GF-D8 (cell line): Measurements from ENCODE around the gene MEX3D.

Experiments used
- DNase-seq: peaks from one replicate; lab custom pipeline; 2025; lab: John Stamatoyannopoulos, UW

Gene MEX3D

DNA sequence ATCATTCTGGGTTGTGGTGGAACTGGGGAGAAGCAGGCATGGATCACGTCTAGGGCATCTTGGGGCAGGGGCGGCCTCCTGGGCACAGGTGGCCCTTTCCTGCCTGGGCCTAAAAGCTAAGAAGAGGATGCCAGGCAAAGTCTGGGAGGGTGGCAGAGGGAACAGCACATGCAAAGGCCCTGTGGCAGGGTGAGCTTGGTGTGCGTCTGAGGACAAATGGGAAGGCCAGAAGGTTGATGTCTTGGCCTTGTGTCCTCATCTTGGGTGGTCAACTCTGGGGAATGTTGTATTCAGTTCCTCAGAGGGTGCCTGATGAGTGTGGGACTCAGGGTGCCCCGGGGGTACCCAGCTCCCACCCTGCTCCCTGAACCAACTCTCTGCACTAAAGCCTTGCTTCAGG lies 49.7 kb downstream of the MEX3D start:
- DNase-seq: no peak

DNA sequence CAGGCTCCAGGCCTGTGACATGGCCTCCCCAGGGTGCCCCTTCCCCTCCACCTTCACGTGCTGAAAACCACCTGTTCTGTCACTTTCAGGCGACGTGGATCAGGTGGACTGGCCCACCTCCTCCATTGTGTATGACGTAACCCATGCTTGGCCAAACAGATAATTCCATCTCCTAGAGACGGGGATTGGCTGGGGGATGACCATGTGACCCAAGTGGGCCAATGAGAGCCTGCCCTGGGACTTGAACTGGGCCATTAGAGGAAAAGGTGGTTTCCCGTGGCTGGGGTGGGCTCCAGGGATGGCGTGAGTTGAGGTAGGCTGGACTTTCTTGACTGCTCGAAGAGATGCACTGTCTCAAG lies 51.8 kb downstream of the MEX3D start:
- DNase-seq: no peak

- no peak for DNase-seq
Observed at GRCh38 chr19:1514986-1515721, 53.0 kb downstream of the MEX3D start.

GRCh38 chr19:1514295-1514661 lies 53.8 kb downstream of the MEX3D start:
- no peak for DNase-seq

DNA sequence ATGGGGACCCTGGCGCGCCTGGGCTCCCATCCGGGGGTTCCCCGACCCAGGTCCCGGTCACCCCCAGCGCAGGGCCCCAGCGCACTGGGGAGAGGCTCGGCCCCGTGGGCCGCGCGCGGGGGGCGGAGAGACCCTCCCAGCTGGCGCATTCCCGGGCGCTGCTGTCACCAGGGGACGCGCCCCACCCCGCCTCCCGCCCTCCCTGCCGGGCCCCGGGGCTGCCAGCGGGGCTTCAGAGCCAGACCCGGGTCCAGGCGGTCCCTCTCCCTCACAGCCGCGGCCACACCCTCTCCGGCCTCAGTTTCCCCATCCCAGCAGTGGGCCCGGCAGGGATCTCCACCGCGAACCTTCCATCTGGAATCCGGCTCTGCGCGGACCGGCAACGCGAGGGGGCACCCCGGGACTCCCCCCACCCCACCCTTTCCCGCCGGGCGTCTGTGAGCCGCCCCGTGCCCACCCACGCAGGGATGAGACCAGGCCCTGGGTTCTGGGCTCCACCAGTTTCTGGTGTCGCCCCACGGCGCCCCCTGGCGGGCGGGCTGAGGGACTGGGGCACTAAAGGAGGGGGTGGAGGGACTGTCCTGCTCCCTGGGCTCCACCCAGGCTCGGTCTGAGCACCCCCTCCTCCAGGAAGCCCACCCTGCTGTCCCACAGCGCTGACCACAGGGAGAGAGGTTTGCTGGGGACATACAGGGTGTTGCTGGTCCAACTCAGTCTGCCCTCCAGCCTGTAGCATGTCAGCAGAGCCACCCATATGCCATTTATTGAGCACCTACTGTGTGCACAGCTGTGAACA lies 54.4 kb downstream of the MEX3D start:
- DNase-seq: no peak

- no peak for DNase-seq
Observed at GRCh38 chr19:1512671-1513498, 55.2 kb downstream of the MEX3D start, which contains the start of gene ADAMTSL5. Gene ADAMTSL5 (minus strand): TSS chr19:1513019. CDS start chr19:1510943, 2,076 bp downstream.

DNA sequence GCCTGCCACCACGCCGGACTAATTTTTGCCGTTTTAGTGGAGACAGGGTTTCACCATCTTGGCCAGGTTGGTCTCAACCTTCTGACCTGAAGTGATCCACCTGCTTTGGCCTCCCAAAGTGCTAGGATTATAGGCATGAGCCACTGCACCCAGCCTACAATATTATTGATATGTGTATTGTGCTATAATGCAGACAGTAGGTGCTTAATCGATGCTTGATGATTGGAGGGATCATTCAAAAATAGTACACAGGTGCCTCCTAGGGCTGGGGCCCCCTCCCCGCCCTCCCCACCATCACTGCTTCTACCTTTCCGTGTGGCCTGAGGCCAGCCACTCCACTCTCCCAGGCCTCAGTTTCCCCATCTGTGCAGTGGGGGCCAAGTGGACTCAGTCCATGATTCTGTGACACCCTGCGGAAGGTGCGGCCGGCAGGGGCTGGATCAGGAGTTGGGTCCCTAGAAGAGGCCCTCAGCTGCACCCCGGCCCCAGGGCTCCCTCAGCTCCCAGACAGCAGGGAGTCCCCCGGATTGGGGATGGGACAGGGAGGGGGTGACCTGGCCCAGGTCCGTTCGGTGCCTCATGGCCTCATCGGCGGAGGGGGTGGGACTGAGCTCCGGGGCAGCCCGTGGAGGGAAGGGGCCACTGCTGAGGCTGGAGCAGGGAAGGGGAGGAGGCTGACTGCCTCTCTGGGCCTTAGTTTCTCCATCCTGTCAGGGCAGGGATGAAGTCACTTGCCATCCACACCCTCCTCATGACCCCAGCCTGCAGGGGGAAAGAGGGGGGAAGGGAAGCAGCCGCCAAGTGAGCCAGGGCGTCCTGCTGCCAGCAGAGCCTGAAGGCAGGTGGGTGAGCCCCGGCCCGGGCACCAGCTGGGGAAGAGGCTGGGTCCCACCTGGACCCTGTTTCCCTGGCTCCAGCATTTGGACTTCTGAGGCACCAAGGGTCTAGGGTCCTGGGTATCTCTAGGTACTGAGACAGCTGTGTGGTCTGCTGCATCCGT lies 56.5 kb downstream of the MEX3D start:
- no peak for DNase-seq

DNA sequence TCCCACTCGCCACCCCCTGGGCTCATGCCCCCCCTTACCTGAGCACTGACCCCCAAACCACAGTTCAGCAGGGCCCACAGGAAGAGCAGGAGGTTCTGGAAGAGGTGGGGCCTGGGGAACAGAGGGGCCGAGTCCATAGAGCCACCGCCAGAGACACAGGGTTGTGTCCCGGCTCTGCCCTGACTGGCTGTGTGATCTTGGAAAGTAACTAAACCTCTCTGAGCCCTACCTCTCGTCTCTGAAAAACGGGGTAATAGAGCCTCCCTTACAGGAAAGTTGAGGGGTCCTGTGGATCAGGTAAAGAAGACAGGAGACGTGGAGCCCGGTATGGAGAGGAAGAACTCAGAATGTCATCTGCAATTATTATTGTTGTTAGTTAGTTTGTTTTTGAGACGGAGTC lies 57.3 kb downstream of the MEX3D start:
- DNase-seq: no peak

GRCh38 chr19:1510442-1510806 lies 57.7 kb downstream of the MEX3D start:
- no peak for DNase-seq

- DNase-seq: no peak
Observed at GRCh38 chr19:1509602-1510441, 58.3 kb downstream of the MEX3D start.

DNA sequence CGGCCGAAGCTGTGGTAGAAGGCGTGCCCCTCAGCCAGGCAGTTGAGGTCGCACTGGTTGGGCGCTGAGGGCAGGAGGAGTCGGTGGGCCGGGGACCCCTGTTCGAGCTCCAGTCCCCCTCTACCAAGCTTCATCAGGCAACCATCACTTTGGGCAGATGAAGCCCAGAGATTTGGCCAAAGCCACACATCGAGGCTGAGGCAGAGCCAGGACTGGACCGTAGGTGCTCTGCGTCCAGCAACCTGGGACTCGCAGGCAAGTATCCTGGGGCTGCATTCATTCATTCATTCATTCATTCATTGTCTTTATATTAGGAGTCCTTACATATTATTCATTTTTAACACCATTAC lies 59.6 kb downstream of the MEX3D start:
- no peak for DNase-seq

DNA sequence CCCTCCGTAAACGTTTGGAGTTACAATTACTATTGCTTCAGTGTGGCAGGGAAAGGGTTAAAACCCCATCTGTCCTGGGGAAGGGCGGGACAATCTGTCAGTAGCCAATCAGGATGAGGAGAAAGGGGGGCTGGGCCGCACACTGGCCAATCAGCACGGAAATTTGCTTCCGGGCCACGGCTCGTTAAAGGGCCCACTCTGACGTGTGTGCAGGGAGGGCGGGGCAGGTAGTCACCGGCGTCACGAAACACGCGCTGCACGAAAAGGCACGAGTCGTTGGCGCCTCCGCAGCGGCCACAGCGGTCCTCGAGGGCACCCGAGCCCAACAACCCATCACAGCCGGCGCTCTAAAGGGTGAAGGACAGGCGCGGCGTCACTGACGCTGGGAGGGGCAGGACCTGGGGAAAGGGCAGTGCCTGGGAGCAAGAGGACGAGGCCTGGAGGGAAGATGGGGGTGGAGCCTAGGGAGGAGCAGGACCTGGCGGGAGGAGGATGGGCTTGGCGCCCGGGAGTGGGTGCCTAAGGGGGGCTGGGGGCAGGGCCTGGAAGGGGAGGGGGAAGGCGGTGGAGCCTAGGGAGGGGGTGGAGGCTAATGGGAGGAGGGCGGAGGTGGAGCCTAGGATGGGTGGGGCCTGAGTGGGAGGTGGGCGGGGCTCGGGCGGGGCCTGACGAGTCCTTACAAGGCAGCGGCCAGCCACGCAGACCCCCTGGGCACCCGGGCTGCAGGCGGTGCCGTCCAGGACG lies 60.2 kb downstream of the MEX3D start:
- DNase-seq: peak; percentile 80

DNA sequence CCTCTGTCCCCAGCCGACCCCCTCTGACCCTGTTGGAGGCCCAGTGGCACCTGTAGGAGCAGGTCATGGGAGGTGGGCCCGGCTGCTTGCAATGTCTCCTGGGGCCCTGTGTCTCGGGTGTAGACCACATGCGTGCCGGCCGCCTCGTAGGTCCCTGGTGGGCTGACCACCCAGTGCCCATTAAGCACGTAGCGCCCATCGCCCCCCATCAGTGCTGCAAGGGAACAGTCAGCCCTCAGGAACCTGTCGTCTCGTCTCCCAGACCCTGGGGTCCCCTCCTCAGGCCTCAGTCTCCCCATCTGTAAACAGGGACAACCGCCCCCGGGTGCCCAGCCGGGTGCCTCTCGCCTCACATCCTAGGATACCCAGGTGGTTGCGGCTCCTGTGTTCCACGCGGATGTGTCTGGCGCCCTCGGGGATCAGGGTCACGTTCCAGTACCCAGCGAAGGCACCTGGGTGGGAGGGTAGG lies 60.9 kb downstream of the MEX3D start:
- no peak for DNase-seq

DNA sequence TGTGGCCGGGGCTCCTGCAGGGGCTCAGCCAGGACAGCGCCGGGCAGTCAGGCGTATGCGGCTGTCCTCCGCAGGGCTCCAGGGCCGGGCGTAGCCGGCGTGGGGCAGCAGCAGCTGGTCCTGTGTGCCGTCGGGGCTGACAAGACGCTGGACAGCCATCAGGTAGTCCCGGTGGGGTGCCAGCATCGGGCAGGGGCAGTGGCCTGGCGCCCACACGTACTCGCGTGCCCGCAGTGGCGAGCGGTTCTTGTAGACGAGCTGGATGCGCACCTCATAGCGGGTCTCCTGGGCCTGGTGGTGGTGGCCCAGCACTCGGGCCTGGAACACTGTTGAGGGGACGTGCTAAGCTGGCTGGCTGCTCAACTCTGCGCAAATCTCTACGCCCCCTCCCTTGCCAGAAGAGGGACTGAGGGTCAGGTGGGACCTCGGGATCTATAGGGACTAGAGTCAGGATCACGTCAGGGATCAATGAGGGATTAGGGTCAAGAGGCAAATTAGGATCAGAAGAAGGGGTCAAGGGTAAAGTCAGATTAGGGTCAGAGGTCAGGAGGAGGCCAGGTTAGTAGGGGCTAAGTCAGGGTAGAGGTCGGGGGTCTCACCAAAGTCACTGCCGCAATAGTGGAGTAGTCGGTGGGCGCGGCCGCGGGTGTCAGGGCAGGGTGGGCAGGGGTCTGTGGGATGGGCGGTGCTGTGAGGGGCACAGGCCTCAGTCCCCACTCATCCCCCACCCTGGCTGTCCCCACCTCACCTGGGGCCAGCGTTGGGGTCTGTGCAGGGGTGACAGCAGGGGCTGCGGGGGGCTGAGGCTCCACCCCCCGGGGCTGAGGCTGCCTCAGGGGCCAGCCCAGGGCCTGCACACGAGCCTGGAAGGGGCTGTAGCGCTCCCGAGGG lies 61.9 kb downstream of the MEX3D start:
- DNase-seq: no peak

- no peak for DNase-seq
Observed at GRCh38 chr19:1505012-1505411, 63.1 kb downstream of the MEX3D start.
